ENCODE data around the gene C16orf74. TPM values are rescaled to one million over a fixed set of nuclear protein-coding genes. Genes with fewer than 3 reads are reported as not detected.

Gene C16orf74
- total RNA-seq (1.4 and 5.3 TPM in 2 replicates), polyA plus RNA-seq (7.8 and 11.5 TPM in 2 replicates)

GRCh38 chr16:85750827-85751697 is at the start of gene C16orf74:
Gene C16orf74, minus strand, starts transcription at chr16:85751096. Its CDS starts 15,879 bp downstream, at chr16:85735217.
- TF ChIP-seq CTCF (IDR thresholded peaks at IDR 0.05; ENCODE audit: poor library complexity), result no peak
- TF ChIP-seq EZH2 (IDR thresholded peaks at IDR 0.05; ENCODE audit: borderline replicate concordance), result no peak
- TF ChIP-seq EZH2phosphoT487 (IDR thresholded peaks at IDR 0.05; ENCODE audit: low read depth, severe bottlenecking, unreplicated experiment), result no peak
- peak; percentile 80 for DNase-seq (ENCODE audit: low spot score)
- Histone ChIP-seq H3K27ac (no peak within 1 kb of the TSS), H3K36me3 (replicated peaks; ENCODE audit: insufficient read depth, low read depth) (no peaks in the 10 kb centered on the region), H4K20me1 (ENCODE audit: insufficient read depth, poor library complexity, severe bottlenecking) (no peaks in the 10 kb centered on the region), H3K4me1 (ENCODE audit: insufficient read depth) (peaks cover 16% of the 10 kb centered on the region), H3K9me3 (ENCODE audit: low read depth) (no peaks in the 10 kb centered on the region), H3K4me3 (peak within 1 kb of the TSS; percentile 50), H3K9me2 (replicated peaks; ENCODE audit: insufficient read depth) (no peaks in the 10 kb centered on the region), H2AFZ (peak within 1 kb of the TSS; percentile 69), H3K79me2 (no peaks in the 10 kb centered on the region), H3K27me3 (peaks cover 18% of the 10 kb centered on the region), H3K4me2 (peak within 1 kb of the TSS; percentile 99)
- 14% methylated on average over 43 of the region's 96 CpGs for WGBS (ENCODE audit: low lambda C conversion rate, missing lambda C conversion rate)

- Histone ChIP-seq H3K79me2 (peaks cover 79% of the 10 kb centered on the region), H3K9me3 (ENCODE audit: low read depth) (no peaks in the 10 kb centered on the region), H3K9me2 (replicated peaks; ENCODE audit: insufficient read depth) (no peaks in the 10 kb centered on the region), H3K27me3 (no peaks in the 10 kb centered on the region), H2AFZ (peak overlapping the region; percentile 15), H4K20me1 (ENCODE audit: insufficient read depth, poor library complexity, severe bottlenecking) (peaks cover 22% of the 10 kb centered on the region), H3K27ac (peak overlapping the region; percentile 97), H3K4me3 (peak overlapping the region; percentile 70), H3K36me3 (replicated peaks; ENCODE audit: insufficient read depth, low read depth) (no peaks in the 10 kb centered on the region), H3K4me1 (ENCODE audit: insufficient read depth) (peaks cover 11% of the 10 kb centered on the region), H3K4me2 (peak overlapping the region; percentile 94)
- no peak for TF ChIP-seq EZH2 (IDR thresholded peaks at IDR 0.05; ENCODE audit: borderline replicate concordance)
- no peak for TF ChIP-seq CTCF (IDR thresholded peaks at IDR 0.05; ENCODE audit: poor library complexity)
- no peak for TF ChIP-seq EZH2phosphoT487 (IDR thresholded peaks at IDR 0.05; ENCODE audit: low read depth, severe bottlenecking, unreplicated experiment)
- 15% methylated on average over 9 of the region's 9 CpGs for WGBS (ENCODE audit: low lambda C conversion rate, missing lambda C conversion rate)
- DNase-seq (ENCODE audit: low spot score), result peak; percentile 68
Measured at GRCh38 chr16:85800321-85800669, 49.4 kb upstream of the C16orf74 start.

- no peaks in the 10 kb centered on the region for H3K9me2 ChIP-seq (replicated peaks; ENCODE audit: insufficient read depth)
- H3K4me2 ChIP-seq, result peak within 1 kb of the TSS; percentile 94
- H3K9me3 ChIP-seq (ENCODE audit: low read depth), result no peaks in the 10 kb centered on the region
- peak within 1 kb of the TSS; percentile 74 for H3K4me3 ChIP-seq
- no peaks in the 10 kb centered on the region for H3K36me3 ChIP-seq (replicated peaks; ENCODE audit: insufficient read depth, low read depth)
- DNase-seq (ENCODE audit: low spot score), result peak; percentile 96
- 1% methylated on average over 74 of the region's 87 CpGs for WGBS (ENCODE audit: low lambda C conversion rate, missing lambda C conversion rate)
- peak within 1 kb of the TSS; percentile 28 for H2AFZ ChIP-seq
- H4K20me1 ChIP-seq (ENCODE audit: insufficient read depth, poor library complexity, severe bottlenecking), result peaks cover 22% of the 10 kb centered on the region
- peaks cover 11% of the 10 kb centered on the region for H3K4me1 ChIP-seq (ENCODE audit: insufficient read depth)
- no peaks in the 10 kb centered on the region for H3K27me3 ChIP-seq
- peak within 1 kb of the TSS; percentile 97 for H3K27ac ChIP-seq
- TF ChIP-seq EZH2 (IDR thresholded peaks at IDR 0.05; ENCODE audit: borderline replicate concordance) (no peak), EZH2phosphoT487 (IDR thresholded peaks at IDR 0.05; ENCODE audit: low read depth, severe bottlenecking, unreplicated experiment) (no peak), CTCF (IDR thresholded peaks at IDR 0.05; ENCODE audit: poor library complexity) (no peak)
- peaks cover 85% of the 10 kb centered on the region for H3K79me2 ChIP-seq
Measured at GRCh38 chr16:85799497-85800320, 48.8 kb upstream of the C16orf74 start, which contains the start of the genes COX4I1 and EMC8. Gene COX4I1, plus strand, starts transcription at chr16:85799695. Its CDS starts 1,511 bp downstream, at chr16:85801206. Gene EMC8, minus strand, starts transcription at chr16:85799544. Its CDS starts 249 bp downstream, at chr16:85799295.
